ENCODE data around the gene GMCL2. TPM values are rescaled to one million over a fixed set of nuclear protein-coding genes. Genes with fewer than 3 reads are reported as not detected.

GMCL2 gene
- total and polyA plus RNA-seq, 9 of the 15 experiments (the other 6 are each of a cell fraction or from before 2014, with no cell fraction given): 0.04 TPM; not detected in 8

DNA sequence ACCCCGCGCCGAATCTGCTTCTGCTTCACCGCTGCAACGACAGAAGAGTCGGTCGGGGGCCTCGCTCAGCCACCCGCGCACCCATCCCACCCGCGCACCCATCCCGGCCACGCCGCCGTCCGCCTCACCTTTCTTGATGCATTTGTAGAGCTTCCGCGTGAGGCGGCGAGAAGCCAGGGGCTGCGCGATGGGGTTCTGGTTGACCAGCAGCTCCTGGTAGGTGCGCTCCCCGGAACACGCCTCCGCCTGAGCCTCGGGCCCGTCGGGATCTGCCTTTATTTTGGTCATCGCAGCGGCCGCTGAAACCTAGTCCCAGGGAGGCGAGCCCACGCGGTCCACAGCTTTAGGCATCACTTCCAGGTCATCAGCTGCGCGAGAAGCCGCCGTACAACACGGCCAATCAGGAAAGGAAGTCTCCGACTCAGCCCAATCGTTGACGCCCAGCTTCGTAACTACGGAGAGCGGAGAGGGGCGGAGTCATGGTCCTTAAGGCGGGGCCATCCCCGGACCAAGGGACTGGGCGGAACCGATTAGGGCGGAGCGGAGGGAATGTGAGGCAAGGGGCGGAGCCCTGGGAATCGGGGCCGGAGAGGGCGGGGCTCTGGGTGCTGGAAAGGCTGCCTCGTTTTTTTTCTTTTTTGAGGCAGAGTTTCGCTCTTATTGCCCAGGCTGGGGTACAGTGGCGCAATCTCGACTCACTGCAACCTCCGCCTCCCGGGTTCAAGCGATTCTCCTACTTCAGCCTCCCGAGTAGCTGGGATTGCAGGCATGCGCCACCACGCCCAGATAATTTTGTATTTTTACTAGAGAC is 33.4 kb downstream of the GMCL2 start, which contains the start of gene NHP2 (continued):
- no peak for TF ChIP-seq E2F3 (CRISPR knock-in tag; IDR thresholded peaks at IDR 0.05)
- no peak for TF ChIP-seq FOXJ3 (CRISPR knock-in tag; IDR thresholded peaks at IDR 0.05)
- no peak for TF ChIP-seq NCOA4 (IDR thresholded peaks at IDR 0.05; ENCODE audit: partially characterized antibody)
- TF ChIP-seq TGIF2 (CRISPR knock-in tag; IDR thresholded peaks at IDR 0.05): no peak
- TF ChIP-seq CBFA2T2 (conservative IDR thresholded peaks at IDR 0.05): no peak
- peak in 1 of 2 experiments; percentile 18; a peak in 1 of 4 replicates for TF ChIP-seq CSDE1 (IDR thresholded peaks at IDR 0.05)
- TF ChIP-seq, protein P1, sequence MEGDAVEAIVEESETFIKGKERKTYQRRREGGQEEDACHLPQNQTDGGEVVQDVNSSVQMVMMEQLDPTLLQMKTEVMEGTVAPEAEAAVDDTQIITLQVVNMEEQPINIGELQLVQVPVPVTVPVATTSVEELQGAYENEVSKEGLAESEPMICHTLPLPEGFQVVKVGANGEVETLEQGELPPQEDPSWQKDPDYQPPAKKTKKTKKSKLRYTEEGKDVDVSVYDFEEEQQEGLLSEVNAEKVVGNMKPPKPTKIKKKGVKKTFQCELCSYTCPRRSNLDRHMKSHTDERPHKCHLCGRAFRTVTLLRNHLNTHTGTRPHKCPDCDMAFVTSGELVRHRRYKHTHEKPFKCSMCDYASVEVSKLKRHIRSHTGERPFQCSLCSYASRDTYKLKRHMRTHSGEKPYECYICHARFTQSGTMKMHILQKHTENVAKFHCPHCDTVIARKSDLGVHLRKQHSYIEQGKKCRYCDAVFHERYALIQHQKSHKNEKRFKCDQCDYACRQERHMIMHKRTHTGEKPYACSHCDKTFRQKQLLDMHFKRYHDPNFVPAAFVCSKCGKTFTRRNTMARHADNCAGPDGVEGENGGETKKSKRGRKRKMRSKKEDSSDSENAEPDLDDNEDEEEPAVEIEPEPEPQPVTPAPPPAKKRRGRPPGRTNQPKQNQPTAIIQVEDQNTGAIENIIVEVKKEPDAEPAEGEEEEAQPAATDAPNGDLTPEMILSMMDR (IDR thresholded peaks at IDR 0.05 in 2 of 3, conservative IDR thresholded peaks at IDR 0.05 in 1 of 3; ENCODE audit: insufficient read depth in 2 of 3, low read depth in 1 of 3, low read length in 3 of 3): no peak
- peak; percentile 81; the same call in 1 of the 2 replicates for TF ChIP-seq LCOR (CRISPR knock-in tag; IDR thresholded peaks at IDR 0.05)
- TF ChIP-seq ATF7 (IDR thresholded peaks at IDR 0.05): peak; percentile 79; the same call in 1 of the 2 replicates
- TF ChIP-seq ZC3H4 (CRISPR knock-in tag; IDR thresholded peaks at IDR 0.05; ENCODE audit: borderline replicate concordance): no peak
- no peak for TF ChIP-seq ZNF444 (CRISPR knock-in tag; IDR thresholded peaks at IDR 0.05)
- no peak; the same call in 1 of the 2 replicates for TF ChIP-seq KLF13 (tag; IDR thresholded peaks at IDR 0.05; ENCODE audit: borderline replicate concordance, low read depth)
- TF ChIP-seq ZNF507 (tag; conservative IDR thresholded peaks at IDR 0.05): no peak
- peak; percentile 56; the same call in 1 of the 2 replicates for TF ChIP-seq SNIP1 (IDR thresholded peaks at IDR 0.05; ENCODE audit: low read depth)
- TF ChIP-seq, protein P2, sequence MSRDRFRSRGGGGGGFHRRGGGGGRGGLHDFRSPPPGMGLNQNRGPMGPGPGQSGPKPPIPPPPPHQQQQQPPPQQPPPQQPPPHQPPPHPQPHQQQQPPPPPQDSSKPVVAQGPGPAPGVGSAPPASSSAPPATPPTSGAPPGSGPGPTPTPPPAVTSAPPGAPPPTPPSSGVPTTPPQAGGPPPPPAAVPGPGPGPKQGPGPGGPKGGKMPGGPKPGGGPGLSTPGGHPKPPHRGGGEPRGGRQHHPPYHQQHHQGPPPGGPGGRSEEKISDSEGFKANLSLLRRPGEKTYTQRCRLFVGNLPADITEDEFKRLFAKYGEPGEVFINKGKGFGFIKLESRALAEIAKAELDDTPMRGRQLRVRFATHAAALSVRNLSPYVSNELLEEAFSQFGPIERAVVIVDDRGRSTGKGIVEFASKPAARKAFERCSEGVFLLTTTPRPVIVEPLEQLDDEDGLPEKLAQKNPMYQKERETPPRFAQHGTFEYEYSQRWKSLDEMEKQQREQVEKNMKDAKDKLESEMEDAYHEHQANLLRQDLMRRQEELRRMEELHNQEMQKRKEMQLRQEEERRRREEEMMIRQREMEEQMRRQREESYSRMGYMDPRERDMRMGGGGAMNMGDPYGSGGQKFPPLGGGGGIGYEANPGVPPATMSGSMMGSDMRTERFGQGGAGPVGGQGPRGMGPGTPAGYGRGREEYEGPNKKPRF (IDR thresholded peaks at IDR 0.05; ENCODE audit: low read depth, low read length): no peak
- TF ChIP-seq NR1H2 (CRISPR knock-in tag; IDR thresholded peaks at IDR 0.05): peak; percentile 54; the same call in 1 of the 2 replicates
- TF ChIP-seq, protein P3, sequence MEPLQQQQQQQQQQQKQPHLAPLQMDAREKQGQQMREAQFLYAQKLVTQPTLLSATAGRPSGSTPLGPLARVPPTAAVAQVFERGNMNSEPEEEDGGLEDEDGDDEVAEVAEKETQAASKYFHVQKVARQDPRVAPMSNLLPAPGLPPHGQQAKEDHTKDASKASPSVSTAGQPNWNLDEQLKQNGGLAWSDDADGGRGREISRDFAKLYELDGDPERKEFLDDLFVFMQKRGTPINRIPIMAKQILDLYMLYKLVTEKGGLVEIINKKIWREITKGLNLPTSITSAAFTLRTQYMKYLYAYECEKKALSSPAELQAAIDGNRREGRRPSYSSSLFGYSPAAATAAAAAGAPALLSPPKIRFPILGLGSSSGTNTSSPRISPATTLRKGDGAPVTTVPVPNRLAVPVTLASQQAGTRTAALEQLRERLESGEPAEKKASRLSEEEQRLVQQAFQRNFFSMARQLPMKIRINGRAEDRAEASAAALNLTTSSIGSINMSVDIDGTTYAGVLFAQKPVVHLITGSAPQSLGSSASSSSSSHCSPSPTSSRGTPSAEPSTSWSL (CRISPR knock-in tag; IDR thresholded peaks at IDR 0.05; ENCODE audit: borderline replicate concordance): no peak
- TF ChIP-seq ZSCAN32 (CRISPR knock-in tag; IDR thresholded peaks at IDR 0.05): no peak
- no peak for TF ChIP-seq ADNP (tag; IDR thresholded peaks at IDR 0.05)
- TF ChIP-seq, protein P4, sequence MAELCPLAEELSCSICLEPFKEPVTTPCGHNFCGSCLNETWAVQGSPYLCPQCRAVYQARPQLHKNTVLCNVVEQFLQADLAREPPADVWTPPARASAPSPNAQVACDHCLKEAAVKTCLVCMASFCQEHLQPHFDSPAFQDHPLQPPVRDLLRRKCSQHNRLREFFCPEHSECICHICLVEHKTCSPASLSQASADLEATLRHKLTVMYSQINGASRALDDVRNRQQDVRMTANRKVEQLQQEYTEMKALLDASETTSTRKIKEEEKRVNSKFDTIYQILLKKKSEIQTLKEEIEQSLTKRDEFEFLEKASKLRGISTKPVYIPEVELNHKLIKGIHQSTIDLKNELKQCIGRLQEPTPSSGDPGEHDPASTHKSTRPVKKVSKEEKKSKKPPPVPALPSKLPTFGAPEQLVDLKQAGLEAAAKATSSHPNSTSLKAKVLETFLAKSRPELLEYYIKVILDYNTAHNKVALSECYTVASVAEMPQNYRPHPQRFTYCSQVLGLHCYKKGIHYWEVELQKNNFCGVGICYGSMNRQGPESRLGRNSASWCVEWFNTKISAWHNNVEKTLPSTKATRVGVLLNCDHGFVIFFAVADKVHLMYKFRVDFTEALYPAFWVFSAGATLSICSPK (IDR thresholded peaks at IDR 0.05; ENCODE audit: borderline replicate concordance): no peak

Data from K562 (cell line).